ENCODE measurements around the gene MED8. TPM values are rescaled to one million over a fixed set of nuclear protein-coding genes. Genes with fewer than 3 reads are reported as not detected.
A peak's percentile ranks its signal among the peaks of the same experiment; 100 is the strongest.

MED8 gene
- total and polyA plus RNA-seq, 12 donors: 10.5 to 32.4 (median 13.9) TPM

DNA sequence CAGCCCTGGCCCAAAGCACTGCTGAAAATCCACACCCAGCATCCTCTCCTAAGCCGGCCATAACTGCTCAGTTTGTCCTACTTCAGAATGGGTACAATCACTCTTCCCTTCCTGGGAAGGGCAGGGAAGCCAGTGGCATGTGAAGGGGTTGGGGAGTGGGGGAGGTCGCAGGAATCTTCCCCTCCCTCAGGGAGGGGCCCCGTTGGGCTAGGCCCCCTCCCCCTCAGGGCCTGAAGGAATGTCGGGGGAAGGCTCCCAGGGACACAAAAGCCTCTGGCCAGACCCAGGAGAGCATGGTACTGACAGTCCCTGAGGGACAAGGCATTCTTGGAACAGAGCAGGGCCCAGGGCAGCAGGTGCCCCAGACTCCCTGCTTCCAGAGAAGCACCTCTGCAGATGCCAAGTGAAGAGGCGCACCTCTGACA is 23.0 kb downstream of the MED8 start:
- Histone ChIP-seq H3K27ac (peak overlapping the region; percentile 25 to 99 (median 98)), H3K9me3 (no peaks in the 10 kb centered on the region), H3K4me3 (peak overlapping the region; percentile 64 to 96 (median 88)), H3K36me3 (peaks cover 0 to 54% (median 35%) of the 10 kb centered on the region in 9 donors), H3K27me3 (no peaks in the 10 kb centered on the region), H3K4me1 (peaks cover 15 to 41% (median 32%) of the 10 kb centered on the region in 9 donors)
- 21 to 24% methylated on average over 5 of the region's 5 CpGs for WGBS, 2 donors
- TF ChIP-seq, protein P1, sequence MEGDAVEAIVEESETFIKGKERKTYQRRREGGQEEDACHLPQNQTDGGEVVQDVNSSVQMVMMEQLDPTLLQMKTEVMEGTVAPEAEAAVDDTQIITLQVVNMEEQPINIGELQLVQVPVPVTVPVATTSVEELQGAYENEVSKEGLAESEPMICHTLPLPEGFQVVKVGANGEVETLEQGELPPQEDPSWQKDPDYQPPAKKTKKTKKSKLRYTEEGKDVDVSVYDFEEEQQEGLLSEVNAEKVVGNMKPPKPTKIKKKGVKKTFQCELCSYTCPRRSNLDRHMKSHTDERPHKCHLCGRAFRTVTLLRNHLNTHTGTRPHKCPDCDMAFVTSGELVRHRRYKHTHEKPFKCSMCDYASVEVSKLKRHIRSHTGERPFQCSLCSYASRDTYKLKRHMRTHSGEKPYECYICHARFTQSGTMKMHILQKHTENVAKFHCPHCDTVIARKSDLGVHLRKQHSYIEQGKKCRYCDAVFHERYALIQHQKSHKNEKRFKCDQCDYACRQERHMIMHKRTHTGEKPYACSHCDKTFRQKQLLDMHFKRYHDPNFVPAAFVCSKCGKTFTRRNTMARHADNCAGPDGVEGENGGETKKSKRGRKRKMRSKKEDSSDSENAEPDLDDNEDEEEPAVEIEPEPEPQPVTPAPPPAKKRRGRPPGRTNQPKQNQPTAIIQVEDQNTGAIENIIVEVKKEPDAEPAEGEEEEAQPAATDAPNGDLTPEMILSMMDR (IDR thresholded peaks at IDR 0.05): no peak
- intact Hi-C loops (cut with DNase I): loop anchor here in 4 of 10 donors (5.0 kb wide), 2 partner anchors 64 to 129 kb away; partner anchors contain the start of gene TIE1 (in 1 of the 4)
- no peak for DNase-seq
- ATAC-seq: no peak

- peaks cover 0 to 54% (median 35%) of the 10 kb centered on the region in 9 donors for H3K36me3 ChIP-seq
- peak overlapping the region in 8 of 10 donors; percentile 83 to 96 (median 88) for H3K4me3 ChIP-seq
- intact Hi-C loops (cut with DNase I): loop anchor here in 4 of 10 donors (5.0 kb wide), 2 partner anchors 64 to 129 kb away; partner anchors contain the start of gene TIE1 (in 1 of the 4)
- peaks cover 15 to 45% (median 32%) of the 10 kb centered on the region in 9 donors for H3K4me1 ChIP-seq
- no peak for DNase-seq
- ATAC-seq: no peak
- peak overlapping the region in 8 of 10 donors; percentile 89 to 99 (median 98) for H3K27ac ChIP-seq
- TF ChIP-seq, protein P1 (IDR thresholded peaks at IDR 0.05): no peak
- 48 to 58% methylated on average over 11 of the region's 11 CpGs for WGBS, 2 donors
- no peaks in the 10 kb centered on the region for H3K27me3 ChIP-seq
- H3K9me3 ChIP-seq: no peaks in the 10 kb centered on the region
Measured at GRCh38 chr1:43366179-43366578, 23.4 kb downstream of the MED8 start.

- DNase-seq: no peak
- TF ChIP-seq, protein P1 (IDR thresholded peaks at IDR 0.05): no peak
- H3K27me3 ChIP-seq: no peaks in the 10 kb centered on the region
- H3K9me3 ChIP-seq: no peaks in the 10 kb centered on the region
- peak overlapping the region in 6 of 10 donors; percentile 89 to 99 (median 98) for H3K27ac ChIP-seq
- WGBS, 2 donors: 88 to 93% methylated on average over 2 of the region's 2 CpGs
- H3K4me1 ChIP-seq: peaks cover 15 to 50% (median 32%) of the 10 kb centered on the region in 9 donors
- intact Hi-C loops (cut with DNase I): loop anchor here in 4 of 10 donors (5.0 kb wide), 2 partner anchors 63 to 128 kb away; partner anchors contain the start of gene TIE1 (in 1 of the 4)
- peaks cover 0 to 55% (median 35%) of the 10 kb centered on the region in 9 donors for H3K36me3 ChIP-seq
- no peak for ATAC-seq
- H3K4me3 ChIP-seq: peak overlapping the region in 1 of 10 donors; percentile 89
Measured at GRCh38 chr1:43365678-43366077, 23.9 kb downstream of the MED8 start.

DNA sequence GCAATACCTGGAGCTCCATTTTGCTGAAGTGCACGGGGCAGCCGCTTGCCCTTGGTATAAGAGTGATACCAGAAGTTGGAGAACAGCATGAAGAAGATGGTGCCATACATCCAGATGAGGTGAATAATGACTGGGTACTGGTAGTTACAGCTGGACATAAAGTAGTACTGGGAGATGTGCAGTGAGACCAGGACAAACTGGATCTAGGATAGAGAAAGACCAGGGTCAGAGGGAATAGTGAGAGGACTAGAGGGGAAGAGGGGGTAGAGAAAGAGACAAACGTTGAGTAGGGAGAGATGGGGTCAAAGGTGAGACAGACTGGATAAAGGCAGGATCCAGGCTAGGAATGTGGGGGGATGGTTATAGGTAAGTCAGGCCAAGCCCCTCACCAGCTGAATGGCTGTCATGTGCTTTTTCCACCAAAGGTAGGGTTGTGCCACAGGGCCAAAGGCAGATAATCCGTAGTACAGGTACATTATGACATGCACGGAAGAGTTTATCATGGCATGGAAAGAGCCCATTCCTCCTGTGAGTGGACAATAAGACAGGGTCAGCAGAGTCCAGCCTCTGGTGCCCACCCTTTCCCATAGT is 25.6 kb downstream of the MED8 start:
- H3K27me3 ChIP-seq: no peaks in the 10 kb centered on the region
- TF ChIP-seq, protein P1 (IDR thresholded peaks at IDR 0.05): no peak
- H3K4me1 ChIP-seq: peaks cover 17 to 53% (median 30%) of the 10 kb centered on the region in 9 donors
- WGBS, 2 donors: 79 to 81% methylated on average over 5 of the region's 5 CpGs
- intact Hi-C loops (cut with DNase I): no loop called here
- H3K9me3 ChIP-seq: no peaks in the 10 kb centered on the region
- H3K36me3 ChIP-seq: peaks cover 0 to 57% (median 35%) of the 10 kb centered on the region in 9 donors
- no peak overlapping the region for H3K27ac ChIP-seq
- H3K4me3 ChIP-seq: no peak overlapping the region
- ATAC-seq (no peak), DNase-seq (no peak)
